AG04449 (cell line): ENCODE results near the gene ORC2.

Experiments used
- CTCF ChIA-PET: fragments of 350-600 bp; formaldehyde crosslinking; extraction: SDS; loops from one replicate; lab custom pipeline; 2021; ENCODE audit warnings: antibody characterized with exemption; lab: Yijun Ruan, JAX
- POLR2A ChIA-PET: fragments of 400-600, 350-600 bp; formaldehyde crosslinking; extraction: SDS; loops from one replicate; lab custom pipeline; 2020; ENCODE audit warnings: antibody characterized with exemption, inconsistent platforms; lab: Yijun Ruan, JAX
- DNase-seq: peaks from one replicate; pipeline ENCODE4 v3.0.0-alpha.2; 2010; ENCODE audit warnings: low read depth, low spot score
- H3K4me3 ChIP-seq: 2 replicates; pipeline ENCODE4 v1.5.1; 2011; ENCODE audit warnings: low read depth, mild to moderate bottlenecking, control low read depth, low read length
- CTCF ChIP-seq: IDR thresholded peaks from one replicate; pipeline ENCODE4 v1.5.1; 2011; ENCODE audit warnings: mild to moderate bottlenecking, moderate library complexity, low read length, control low read depth, inconsistent platforms; ENCODE audit not compliant: insufficient read depth; ENCODE audit errors: missing control alignments

The ORC2 gene

GRCh38 chr2:200869014-200869413 lies 94.4 kb downstream of the ORC2 start:
- no peak for TF ChIP-seq CTCF
- ChIA-PET POLR2A (interaction anchor here (1.0 kb wide), 1 partner anchor 20 kb away, joined by 3 read pairs; the partner anchor contains the start of genes NIF3L1 and PPIL3), CTCF (interaction anchor here (1.4 kb wide), 1 partner anchor 156 kb away, joined by 4 read pairs; no protein-coding TSS in a partner anchor)
- no peak overlapping the region for H3K4me3 ChIP-seq
- DNase-seq = no peak

GRCh38 chr2:200864176-200865034 lies 99.1 kb downstream of the ORC2 start, which contains the start of gene CLK1:
CLK1 (minus strand) TSS chr2:200864658; CDS start chr2:200861862, 2,796 bp downstream.
- CTCF ChIA-PET = interaction anchor here (0.9 to 1.8 kb wide), 6 partner anchors 9 to 368 kb away, joined by 3 to 17 read pairs (median 3); partner anchors contain the start of genes NIF3L1 and PPIL3
- H3K4me3 ChIP-seq = peak within 1 kb of the TSS; percentile 93
- TF ChIP-seq CTCF = no peak
- DNase-seq = no peak
- POLR2A ChIA-PET = interaction anchor here (0.6 to 2.0 kb wide), 16 partner anchors 9 to 370 kb away, joined by 3 to 19 read pairs (median 4); partner anchors contain the start of genes BZW1, NIF3L1 and PPIL3

GRCh38 chr2:200863782-200864175 lies 99.7 kb downstream of the ORC2 start:
- TF ChIP-seq CTCF = no peak
- peak overlapping the region; percentile 93 for H3K4me3 ChIP-seq
- DNase-seq = no peak
- ChIA-PET POLR2A (interaction anchor here (0.8 to 2.0 kb wide), 13 partner anchors 9 to 151 kb away, joined by 3 to 19 read pairs (median 5); partner anchors contain the start of genes BZW1, NIF3L1 and PPIL3), CTCF (interaction anchor here (0.9 to 1.8 kb wide), 4 partner anchors 9 to 273 kb away, joined by 3 to 17 read pairs (median 3); partner anchors contain the start of genes NIF3L1 and PPIL3)

- peak overlapping the region; percentile 93 for H3K4me3 ChIP-seq
- ChIA-PET CTCF (interaction anchor here (0.6 kb wide), 1 partner anchor 8 kb away, joined by 4 read pairs; no protein-coding TSS in a partner anchor), POLR2A (no interaction called here)
- peak; percentile 28 for DNase-seq
- TF ChIP-seq CTCF = no peak
These were observed 100.9 kb downstream of the ORC2 start for GRCh38 chr2:200862532-200863000.

- ChIA-PET CTCF (interaction anchor here (0.6 to 0.7 kb wide), 2 partner anchors 9 to 158 kb away, joined by 3 to 4 read pairs; no protein-coding TSS in a partner anchor), POLR2A (no interaction called here)
- peak overlapping the region; percentile 41 for H3K4me3 ChIP-seq
- no peak for DNase-seq
- TF ChIP-seq CTCF = no peak
These were observed 101.8 kb downstream of the ORC2 start for GRCh38 chr2:200861617-200862155.
